NCI-H748 (cell line): ENCODE measurements around the gene MED16.

ENCODE experiments used
- DNase-seq: peaks from one replicate; lab custom pipeline; 2025; ENCODE audit not compliant: unreplicated experiment; lab: John Stamatoyannopoulos, UW

Gene MED16

GRCh38 chr19:927780-928401, 34.9 kb upstream of the MED16 start:
- no peak for DNase-seq

DNA sequence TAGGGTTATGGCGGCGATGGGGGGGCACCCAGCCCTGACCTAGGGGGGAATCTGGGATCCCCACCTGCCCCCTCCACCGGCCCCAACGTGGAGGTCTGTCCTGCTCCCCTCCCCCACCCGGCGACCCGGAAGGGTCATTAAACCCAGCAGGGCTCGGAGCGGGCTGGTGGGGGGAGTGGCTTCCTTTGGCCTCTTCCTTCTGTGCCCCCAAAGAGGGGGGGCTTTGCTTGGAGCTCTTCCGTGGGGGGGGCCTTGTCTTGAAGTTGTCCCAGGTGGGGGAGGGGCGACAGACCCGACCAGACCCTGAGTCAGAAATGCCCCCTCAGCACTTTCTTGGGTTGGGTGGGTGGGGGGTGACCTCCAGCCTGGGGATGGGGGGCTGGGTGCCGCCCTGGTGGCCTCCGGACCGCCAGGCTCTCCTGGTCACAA, 34.4 kb upstream of the MED16 start:
- no peak for DNase-seq

GRCh38 chr19:926589-927350, 33.8 kb upstream of the MED16 start:
- peak; percentile 24 for DNase-seq

DNA sequence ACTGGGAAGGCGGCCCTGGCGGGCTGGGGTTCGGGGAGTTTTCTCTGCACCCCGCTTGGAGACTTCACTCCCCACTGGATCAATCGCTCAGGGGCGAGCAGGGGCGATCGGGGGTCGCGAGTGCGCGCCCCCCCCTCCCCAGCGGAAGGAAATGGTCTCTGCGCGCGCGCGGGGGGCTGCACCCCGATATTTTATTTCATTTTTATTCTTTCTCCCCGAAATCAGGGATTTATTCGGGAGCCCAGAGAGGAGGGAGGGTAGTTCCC, 33.3 kb upstream of the MED16 start:
- no peak for DNase-seq

GRCh38 chr19:925526-926322, 32.7 kb upstream of the MED16 start, which contains the start of gene ARID3A:
Gene ARID3A (plus strand): TSS chr19:926035. CDS start chr19:929529, 3,494 bp downstream.
- DNase-seq: peak; percentile 81

DNA sequence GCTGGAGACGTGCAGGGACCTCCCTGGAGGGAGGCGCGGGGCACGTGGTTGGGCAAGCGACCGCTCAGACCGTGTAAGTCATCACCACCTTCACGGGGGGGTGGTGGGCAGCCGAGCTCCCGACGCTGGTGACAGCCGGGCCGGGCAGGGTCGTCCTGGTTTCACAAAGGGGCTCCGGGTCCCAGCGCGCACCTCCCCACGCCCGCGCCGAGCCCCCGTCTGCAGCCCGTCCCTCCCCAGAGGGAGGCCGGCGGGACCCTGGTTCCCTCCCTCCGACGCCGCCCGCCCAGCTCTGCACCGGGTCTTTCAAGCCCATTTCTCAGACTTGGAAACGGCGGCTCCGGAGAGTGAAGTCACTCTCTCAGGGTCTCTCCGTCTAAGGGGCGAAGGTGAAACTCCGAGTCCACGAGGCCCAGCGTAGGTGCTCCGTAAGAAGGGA, 32.1 kb upstream of the MED16 start:
- peak; percentile 80 for DNase-seq

DNA sequence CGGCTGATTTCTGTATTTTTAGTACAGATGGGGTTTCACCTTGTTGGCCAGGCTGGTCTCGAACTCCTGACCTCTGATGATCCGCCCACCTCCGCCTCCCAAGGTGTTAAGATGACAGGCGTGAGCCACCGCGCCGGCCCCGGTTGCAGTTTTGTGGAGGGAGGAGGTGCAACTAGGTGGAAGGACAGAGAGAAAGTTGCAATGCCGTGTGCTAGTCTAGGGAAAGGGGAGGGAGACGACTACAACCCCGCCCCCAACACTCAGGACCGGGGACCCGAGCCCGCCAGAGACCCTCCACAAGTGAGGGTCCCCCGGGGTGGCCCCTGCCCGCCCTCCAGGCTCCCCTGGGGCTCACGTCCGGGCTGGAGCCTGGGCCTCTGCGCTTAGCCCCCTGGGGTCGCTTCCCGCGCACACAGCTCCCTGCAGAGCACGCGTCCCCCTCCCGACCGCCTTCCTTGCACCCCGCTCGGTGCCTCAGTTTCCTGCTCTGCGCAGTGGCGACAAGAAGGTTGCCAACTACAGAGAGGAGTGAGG, 31.6 kb upstream of the MED16 start:
- no peak for DNase-seq

DNA sequence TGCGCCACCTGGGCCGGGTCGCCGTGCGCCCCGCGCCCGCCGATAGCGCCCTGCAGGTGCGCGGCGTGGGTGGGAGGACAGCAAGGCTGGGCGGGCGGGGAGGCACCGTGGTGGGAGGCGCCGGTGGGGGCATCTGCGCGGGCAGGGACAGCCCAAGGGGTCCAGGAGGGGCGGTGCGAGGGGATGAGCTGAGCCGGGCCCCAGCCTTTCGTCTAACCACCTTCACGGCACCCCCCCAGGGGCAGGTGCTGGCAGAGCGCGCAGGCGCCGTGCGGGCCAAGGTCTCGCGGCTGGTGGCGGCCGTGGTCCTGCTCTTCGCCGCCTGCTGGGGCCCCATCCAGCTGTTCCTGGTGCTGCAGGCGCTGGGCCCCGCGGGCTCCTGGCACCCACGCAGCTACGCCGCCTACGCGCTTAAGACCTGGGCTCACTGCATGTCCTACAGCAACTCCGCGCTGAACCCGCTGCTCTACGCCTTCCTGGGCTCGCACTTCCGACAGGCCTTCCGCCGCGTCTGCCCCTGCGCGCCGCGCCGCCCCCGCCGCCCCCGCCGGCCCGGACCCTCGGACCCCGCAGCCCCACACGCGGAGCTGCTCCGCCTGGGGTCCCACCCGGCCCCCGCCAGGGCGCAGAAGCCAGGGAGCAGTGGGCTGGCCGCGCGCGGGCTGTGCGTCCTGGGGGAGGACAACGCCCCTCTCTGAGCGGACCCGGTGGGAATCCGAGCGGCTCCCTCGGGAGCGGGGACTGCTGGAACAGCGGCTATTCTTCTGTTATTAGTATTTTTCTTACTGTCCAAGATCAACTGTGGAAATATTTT, 27.3 kb upstream of the MED16 start:
- peak; percentile 77 for DNase-seq

GRCh38 chr19:919199-920050, 26.4 kb upstream of the MED16 start:
- DNase-seq: peak; percentile 81

DNA sequence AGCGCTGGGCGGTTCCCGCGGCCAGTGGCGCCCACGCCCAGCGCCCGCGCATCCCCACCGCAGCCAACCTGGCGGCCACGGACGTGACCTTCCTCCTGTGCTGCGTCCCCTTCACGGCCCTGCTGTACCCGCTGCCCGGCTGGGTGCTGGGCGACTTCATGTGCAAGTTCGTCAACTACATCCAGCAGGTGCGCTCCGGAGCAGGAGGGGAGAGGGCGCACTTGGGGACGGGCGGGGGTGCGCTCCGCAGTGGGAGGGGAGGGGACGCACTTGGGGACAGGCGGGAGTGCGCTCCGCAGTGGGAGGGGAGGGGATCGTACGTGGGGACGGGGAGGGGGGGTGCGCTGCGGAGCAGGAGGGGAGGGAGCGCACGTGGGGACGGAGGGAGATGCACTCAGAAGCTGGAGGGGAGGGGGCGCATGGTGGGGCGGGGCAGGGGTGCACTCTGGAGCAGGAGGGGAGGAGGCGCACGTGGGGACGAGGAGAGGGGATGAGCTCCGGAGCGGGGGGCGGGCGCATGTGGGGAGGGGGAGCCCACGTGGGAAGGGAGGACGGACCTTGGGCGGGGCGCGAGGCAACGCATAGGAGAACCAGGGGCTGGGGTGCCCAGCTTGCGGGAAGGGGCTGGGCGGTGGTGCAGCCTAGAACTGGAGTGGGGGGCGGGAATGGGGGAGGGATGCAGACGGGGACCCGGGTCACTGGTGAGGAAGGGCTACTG, 25.7 kb upstream of the MED16 start:
- DNase-seq: peak; percentile 61

DNA sequence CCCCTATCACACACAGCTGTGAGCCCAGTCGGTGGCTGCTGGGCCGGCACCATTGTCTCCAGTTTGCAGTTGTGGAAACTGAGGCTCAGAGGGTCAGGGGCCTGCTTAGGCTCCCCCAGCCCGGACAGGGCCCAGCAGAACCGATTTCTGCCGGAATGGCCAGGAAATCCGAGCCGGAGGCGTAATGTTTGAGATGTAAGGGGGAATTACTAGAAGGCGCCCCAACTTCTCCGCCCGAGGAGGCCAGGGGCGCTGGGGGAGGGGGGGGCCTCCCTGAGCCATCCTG, 25.1 kb upstream of the MED16 start:
- DNase-seq: no peak

- DNase-seq: peak; percentile 74
Observed at GRCh38 chr19:917323-918151, 24.6 kb upstream of the MED16 start, which contains the start of gene KISS1R. Gene KISS1R (plus strand): TSS chr19:917333. CDS start chr19:917503, 170 bp downstream.

DNA sequence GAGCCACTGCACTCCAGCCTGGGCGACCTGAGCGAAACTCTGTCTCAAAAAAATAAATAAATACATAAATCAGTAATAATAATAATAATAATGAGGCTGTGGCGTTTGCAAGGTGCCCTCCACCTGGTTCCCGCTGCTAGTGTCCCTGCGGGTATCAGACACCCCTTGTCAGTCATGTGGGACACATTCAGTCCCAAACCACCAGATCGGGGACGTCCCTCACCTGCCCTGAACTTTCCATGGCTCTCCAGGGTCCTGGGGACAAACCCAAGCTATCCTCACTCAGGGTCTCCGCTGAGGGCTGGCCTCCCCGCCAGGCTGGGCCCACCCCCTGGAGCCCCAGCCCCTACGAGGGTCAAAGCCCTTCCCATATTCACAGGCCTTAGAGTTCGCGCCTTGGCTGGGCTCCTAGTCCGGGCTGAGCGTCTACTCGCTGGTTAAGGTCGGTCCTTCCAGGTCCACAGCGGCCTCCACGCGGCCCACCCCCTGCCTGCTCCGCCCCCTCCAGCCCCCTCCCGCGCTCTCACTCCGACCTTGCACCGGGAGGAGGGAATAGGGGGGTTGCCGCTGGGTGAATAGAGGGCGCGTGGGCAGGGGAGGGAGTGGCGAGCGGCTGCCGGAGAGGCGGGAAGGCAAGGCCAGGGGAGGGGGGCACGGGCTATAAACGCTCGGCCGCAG, 23.8 kb upstream of the MED16 start:
- peak; percentile 56 for DNase-seq

GRCh38 chr19:913080-913748, 20.2 kb upstream of the MED16 start, which contains the start of gene R3HDM4:
Gene R3HDM4 (minus strand): TSS chr19:913219. CDS start chr19:913157, 62 bp downstream.
- peak; percentile 57 for DNase-seq

- DNase-seq: no peak
Observed at GRCh38 chr19:912181-913079, 19.4 kb upstream of the MED16 start.
